Measurements from ENCODE around the gene KRT78. TPM values are rescaled to one million over a fixed set of nuclear protein-coding genes. Genes with fewer than 3 reads are reported as not detected.

The KRT78 gene
- total and polyA plus RNA-seq, 2 of the 13 experiments (the other 11 are each of a cell fraction or from before 2014, with no cell fraction given) = not detected

DNA sequence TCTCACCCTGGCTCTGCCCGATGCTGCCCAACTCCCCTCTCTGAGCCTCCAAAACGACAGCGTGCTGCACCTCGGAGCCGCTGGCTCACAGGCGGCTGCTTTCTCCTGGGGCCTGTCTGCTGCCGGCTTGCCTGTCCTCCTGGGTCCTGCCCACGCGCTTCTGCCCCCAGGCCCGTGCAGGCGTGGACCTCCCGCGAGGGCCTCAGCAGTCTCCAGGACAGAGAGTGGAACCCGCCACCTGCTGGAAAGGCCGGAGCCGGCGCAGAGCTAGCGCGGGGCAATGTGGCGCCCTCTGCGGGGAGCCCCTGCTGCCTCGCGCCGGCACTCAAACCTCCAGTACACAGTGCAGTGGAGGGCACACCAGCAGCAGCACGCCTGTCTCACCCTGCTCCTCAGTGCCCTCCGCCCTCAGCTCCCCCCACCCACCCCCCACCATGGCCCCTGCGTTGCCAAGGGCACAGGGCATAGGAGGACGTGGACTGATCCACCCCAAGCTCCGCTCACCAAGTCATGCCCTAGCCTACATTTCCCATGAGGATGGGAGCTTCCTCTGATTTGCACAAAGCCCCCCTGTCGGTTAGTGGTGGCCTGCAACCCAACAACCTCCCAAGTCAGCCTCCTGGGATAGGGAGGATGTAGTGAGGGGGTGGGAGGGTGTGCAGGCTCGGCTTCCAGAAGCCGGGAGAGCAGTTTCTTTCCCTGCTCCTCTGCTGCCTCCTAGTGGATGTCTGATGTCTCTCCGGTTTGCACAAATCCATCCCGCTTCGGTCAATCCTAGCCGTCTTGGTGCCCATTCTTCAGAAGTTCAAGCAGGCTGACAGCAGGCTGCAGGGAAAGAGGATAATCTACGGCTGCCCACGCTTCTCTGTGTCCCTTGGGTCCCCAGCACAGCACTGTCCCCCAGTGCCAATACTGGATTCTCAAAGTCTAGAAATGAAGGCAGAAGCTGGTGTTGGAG, 30.9 kb upstream of the KRT78 start (continued):
- no peak for TF ChIP-seq ZNF530 (CRISPR knock-in tag; IDR thresholded peaks at IDR 0.05; ENCODE audit: low read depth)
- no peak for TF ChIP-seq SRSF1 (optimal IDR thresholded peaks at IDR 0.05; ENCODE audit: low read depth, low read length)
- TF ChIP-seq, protein P1, sequence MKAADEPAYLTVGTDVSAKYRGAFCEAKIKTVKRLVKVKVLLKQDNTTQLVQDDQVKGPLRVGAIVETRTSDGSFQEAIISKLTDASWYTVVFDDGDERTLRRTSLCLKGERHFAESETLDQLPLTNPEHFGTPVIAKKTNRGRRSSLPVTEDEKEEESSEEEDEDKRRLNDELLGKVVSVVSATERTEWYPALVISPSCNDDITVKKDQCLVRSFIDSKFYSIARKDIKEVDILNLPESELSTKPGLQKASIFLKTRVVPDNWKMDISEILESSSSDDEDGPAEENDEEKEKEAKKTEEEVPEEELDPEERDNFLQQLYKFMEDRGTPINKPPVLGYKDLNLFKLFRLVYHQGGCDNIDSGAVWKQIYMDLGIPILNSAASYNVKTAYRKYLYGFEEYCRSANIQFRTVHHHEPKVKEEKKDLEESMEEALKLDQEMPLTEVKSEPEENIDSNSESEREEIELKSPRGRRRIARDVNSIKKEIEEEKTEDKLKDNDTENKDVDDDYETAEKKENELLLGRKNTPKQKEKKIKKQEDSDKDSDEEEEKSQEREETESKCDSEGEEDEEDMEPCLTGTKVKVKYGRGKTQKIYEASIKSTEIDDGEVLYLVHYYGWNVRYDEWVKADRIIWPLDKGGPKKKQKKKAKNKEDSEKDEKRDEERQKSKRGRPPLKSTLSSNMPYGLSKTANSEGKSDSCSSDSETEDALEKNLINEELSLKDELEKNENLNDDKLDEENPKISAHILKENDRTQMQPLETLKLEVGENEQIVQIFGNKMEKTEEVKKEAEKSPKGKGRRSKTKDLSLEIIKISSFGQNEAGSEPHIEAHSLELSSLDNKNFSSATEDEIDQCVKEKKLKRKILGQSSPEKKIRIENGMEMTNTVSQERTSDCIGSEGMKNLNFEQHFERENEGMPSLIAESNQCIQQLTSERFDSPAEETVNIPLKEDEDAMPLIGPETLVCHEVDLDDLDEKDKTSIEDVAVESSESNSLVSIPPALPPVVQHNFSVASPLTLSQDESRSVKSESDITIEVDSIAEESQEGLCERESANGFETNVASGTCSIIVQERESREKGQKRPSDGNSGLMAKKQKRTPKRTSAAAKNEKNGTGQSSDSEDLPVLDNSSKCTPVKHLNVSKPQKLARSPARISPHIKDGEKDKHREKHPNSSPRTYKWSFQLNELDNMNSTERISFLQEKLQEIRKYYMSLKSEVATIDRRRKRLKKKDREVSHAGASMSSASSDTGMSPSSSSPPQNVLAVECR (CRISPR knock-in tag; IDR thresholded peaks at IDR 0.05; ENCODE audit: borderline replicate concordance) = peak; percentile 30; the same call in 1 of the 2 replicates
- peak; percentile 77 for TF ChIP-seq RAD21 (CRISPR knock-in tag; IDR thresholded peaks at IDR 0.05)
- peak; percentile 45 for TF ChIP-seq ELF3 (CRISPR knock-in tag; IDR thresholded peaks at IDR 0.05)
- no peak for TF ChIP-seq ZBTB21 (CRISPR knock-in tag; IDR thresholded peaks at IDR 0.05)
- TF ChIP-seq HCFC1 (IDR thresholded peaks at IDR 0.05; ENCODE audit: low read depth, low read length) = no peak
- no peak for TF ChIP-seq JDP2 (CRISPR knock-in tag; IDR thresholded peaks at IDR 0.05; ENCODE audit: borderline replicate concordance)
- TF ChIP-seq ZNF766 (CRISPR knock-in tag; IDR thresholded peaks at IDR 0.05; ENCODE audit: borderline replicate concordance) = no peak
- TF ChIP-seq ZNF605 (CRISPR knock-in tag; IDR thresholded peaks at IDR 0.05) = 0 out of 2 replicates have a peak, but pooled peaks have one; percentile 18
- 0 out of 2 replicates have a peak, but pooled peaks have one; percentile 31 for TF ChIP-seq MTA1 (CRISPR knock-in tag; IDR thresholded peaks at IDR 0.05; ENCODE audit: borderline replicate concordance)
- peak; percentile 82 for TF ChIP-seq ZFX (CRISPR knock-in tag; IDR thresholded peaks at IDR 0.05; ENCODE audit: low read depth)
- TF ChIP-seq MYC (CRISPR knock-in tag; IDR thresholded peaks at IDR 0.05; ENCODE audit: borderline replicate concordance) = peak; percentile 71; the same call in 1 of the 2 replicates
- no peak for TF ChIP-seq NFIB (CRISPR knock-in tag; IDR thresholded peaks at IDR 0.05; ENCODE audit: borderline replicate concordance)
- no peak for TF ChIP-seq NCOA5 (CRISPR knock-in tag; IDR thresholded peaks at IDR 0.05)
- TF ChIP-seq PAWR (CRISPR knock-in tag; IDR thresholded peaks at IDR 0.05; ENCODE audit: borderline replicate concordance) = no peak
- 0 out of 2 replicates have a peak, but pooled peaks have one; percentile 25 for TF ChIP-seq BRCA1 (CRISPR knock-in tag; IDR thresholded peaks at IDR 0.05)
- TF ChIP-seq, protein P2, sequence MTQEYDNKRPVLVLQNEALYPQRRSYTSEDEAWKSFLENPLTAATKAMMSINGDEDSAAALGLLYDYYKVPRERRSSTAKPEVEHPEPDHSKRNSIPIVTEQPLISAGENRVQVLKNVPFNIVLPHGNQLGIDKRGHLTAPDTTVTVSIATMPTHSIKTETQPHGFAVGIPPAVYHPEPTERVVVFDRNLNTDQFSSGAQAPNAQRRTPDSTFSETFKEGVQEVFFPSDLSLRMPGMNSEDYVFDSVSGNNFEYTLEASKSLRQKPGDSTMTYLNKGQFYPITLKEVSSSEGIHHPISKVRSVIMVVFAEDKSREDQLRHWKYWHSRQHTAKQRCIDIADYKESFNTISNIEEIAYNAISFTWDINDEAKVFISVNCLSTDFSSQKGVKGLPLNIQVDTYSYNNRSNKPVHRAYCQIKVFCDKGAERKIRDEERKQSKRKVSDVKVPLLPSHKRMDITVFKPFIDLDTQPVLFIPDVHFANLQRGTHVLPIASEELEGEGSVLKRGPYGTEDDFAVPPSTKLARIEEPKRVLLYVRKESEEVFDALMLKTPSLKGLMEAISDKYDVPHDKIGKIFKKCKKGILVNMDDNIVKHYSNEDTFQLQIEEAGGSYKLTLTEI (CRISPR knock-in tag; conservative IDR thresholded peaks at IDR 0.05) = no peak
- TF ChIP-seq, protein P3, sequence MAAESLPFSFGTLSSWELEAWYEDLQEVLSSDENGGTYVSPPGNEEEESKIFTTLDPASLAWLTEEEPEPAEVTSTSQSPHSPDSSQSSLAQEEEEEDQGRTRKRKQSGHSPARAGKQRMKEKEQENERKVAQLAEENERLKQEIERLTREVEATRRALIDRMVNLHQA (CRISPR knock-in tag; IDR thresholded peaks at IDR 0.05) = no peak
- no peak for TF ChIP-seq KLF12 (CRISPR knock-in tag; IDR thresholded peaks at IDR 0.05; ENCODE audit: borderline replicate concordance)
- TF ChIP-seq ZSCAN31 (CRISPR knock-in tag; IDR thresholded peaks at IDR 0.05; ENCODE audit: low read depth) = peak; percentile 75
